ENCODE measurements around the gene SIX1.

The SIX1 gene

DNA sequence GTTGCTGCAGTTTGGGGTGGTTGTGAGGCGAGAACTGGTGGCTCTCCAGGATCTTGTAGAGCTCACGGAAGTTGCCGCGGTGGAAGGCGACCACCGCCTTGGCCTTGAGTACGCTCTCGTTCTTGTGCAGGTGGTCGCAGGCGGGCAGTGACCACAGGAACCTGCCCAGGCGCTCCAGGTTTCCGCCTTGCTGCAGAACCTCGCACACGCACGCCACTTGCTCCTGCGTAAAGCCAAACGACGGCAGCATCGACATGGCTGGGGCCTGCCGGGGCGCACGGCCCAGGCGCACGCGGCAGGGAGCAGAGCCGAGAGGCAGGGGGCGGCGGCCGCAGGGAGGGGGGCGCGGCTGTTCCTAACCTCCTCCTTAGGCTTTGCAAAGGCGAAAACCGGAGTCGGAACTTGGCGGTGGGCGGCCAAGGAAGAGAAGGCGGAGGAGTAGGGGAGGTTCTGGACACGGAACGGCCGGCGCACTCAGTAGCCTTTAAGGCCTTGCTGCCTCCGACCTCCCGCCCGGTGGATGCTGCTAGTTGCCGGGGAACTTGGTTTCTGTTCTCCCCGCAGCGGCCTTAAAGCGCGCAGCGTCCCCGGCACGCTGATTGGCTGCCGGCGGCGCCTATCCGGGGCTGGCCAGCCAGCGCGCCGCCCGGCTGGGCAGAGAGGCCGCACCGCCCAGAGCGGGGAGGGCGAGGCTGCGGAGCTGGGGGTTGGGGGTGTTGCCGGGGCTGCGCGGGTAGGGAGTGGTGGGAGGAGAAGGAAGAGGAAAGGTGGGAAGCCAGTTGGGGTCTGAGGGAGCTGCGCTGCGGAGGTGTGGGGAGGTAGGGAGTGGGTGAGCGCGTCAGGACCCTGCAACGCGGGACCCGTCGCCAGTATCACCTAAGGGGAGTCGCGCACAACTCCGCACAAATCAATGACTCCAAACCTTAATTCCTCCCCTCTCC, at the start of gene SIX1:
Gene SIX1, minus strand, starts transcription at position 544 of the 941 bp plus-strand sequence. Its CDS starts 288 bp downstream, at position 256.
- in situ Hi-C loops (cut with MboI; ENCODE audit: low pct_unique_long_range_greater_than_20kb, low sequenced_read_pairs, unreplicated experiment), result no loop called here
- TF ChIP-seq, protein P1, sequence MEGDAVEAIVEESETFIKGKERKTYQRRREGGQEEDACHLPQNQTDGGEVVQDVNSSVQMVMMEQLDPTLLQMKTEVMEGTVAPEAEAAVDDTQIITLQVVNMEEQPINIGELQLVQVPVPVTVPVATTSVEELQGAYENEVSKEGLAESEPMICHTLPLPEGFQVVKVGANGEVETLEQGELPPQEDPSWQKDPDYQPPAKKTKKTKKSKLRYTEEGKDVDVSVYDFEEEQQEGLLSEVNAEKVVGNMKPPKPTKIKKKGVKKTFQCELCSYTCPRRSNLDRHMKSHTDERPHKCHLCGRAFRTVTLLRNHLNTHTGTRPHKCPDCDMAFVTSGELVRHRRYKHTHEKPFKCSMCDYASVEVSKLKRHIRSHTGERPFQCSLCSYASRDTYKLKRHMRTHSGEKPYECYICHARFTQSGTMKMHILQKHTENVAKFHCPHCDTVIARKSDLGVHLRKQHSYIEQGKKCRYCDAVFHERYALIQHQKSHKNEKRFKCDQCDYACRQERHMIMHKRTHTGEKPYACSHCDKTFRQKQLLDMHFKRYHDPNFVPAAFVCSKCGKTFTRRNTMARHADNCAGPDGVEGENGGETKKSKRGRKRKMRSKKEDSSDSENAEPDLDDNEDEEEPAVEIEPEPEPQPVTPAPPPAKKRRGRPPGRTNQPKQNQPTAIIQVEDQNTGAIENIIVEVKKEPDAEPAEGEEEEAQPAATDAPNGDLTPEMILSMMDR (IDR thresholded peaks at IDR 0.05; ENCODE audit: extremely low read depth, insufficient read depth, missing control alignments), result no peak
- DNase-seq (ENCODE audit: low spot score), result peak; percentile 87

DNA sequence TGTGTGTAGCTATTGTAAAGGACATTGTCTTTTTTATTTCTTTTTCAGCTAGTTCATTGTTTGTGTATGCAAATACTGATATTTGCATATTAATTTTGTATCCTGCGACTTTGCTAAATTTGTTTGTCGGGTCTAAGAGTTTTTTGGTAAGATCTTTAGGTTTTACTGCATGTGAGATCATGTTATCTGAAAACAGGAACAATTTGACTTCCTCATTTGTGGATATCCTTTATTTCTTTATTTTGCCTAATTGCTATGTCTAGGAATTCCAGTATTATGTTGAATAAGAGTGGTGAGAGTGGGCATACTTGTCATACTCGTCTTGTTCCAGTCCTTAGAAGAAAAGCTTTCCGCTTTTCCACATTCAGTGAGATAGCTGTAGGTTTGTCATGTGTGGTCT, 46.0 kb upstream of the SIX1 start:
- in situ Hi-C loops (cut with MboI; ENCODE audit: low pct_unique_long_range_greater_than_20kb, low sequenced_read_pairs, unreplicated experiment), result no loop called here
- no peak for DNase-seq (ENCODE audit: low spot score)
- TF ChIP-seq, protein P1 (IDR thresholded peaks at IDR 0.05; ENCODE audit: extremely low read depth, insufficient read depth, missing control alignments), result no peak

DNA sequence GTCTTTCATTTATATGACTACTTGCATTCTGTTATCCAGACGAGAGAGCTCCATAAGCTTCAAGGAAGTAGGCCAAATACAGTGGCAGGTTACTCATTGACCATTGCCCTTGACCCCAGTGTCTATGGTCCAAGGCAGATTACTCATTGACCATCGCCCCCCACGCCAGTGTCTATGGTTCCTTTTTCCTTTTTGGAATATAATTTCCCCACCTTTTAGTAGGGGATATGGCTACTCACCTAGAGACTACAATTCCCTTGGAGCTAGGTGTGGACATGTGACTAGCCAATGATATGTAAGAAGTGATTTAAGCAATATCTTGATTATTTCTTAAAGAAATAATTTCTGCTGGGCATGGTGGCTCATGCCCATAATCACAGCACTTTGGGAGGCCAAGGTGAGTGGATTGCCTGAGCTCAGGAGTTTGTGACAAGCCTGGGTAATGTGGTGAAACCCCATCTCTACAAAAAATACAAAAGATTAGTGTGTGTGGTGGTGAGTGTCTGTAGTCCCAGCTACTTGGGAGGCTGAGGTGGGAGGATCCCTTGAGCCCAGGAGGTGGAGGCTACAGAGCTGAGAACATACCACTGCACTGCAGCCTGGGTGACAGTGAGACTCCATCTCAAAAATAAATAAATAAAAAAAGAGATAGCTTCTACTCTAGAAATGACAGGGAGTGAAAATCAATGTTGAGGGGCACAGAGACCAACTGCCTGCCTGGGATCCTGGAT, 42.3 kb upstream of the SIX1 start:
- DNase-seq (ENCODE audit: low spot score), result no peak
- TF ChIP-seq, protein P1 (IDR thresholded peaks at IDR 0.05; ENCODE audit: extremely low read depth, insufficient read depth, missing control alignments), result no peak
- in situ Hi-C loops (cut with MboI; ENCODE audit: low pct_unique_long_range_greater_than_20kb, low sequenced_read_pairs, unreplicated experiment), result no loop called here

DNA sequence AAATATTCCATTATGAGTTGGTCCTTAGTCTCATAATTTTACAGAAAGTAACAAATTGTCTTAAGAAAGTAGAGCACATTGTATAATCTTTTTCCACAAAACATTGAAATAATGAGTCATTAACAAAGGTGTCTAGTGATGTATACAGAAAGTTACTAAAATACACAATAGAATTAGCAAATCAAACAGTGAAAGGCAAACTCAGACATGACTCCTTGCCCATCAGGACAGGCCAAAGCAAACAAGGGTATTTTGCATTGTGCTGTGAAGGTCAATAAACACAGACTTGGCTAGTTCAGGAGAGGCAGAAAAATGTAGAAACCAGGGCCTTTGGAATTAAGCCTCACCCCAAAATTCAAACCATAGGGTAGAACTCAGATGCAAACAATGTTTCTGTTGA, 37.6 kb upstream of the SIX1 start:
- DNase-seq (ENCODE audit: low spot score), result no peak
- TF ChIP-seq, protein P1 (IDR thresholded peaks at IDR 0.05; ENCODE audit: extremely low read depth, insufficient read depth, missing control alignments), result no peak
- in situ Hi-C loops (cut with MboI; ENCODE audit: low pct_unique_long_range_greater_than_20kb, low sequenced_read_pairs, unreplicated experiment), result no loop called here

DNA sequence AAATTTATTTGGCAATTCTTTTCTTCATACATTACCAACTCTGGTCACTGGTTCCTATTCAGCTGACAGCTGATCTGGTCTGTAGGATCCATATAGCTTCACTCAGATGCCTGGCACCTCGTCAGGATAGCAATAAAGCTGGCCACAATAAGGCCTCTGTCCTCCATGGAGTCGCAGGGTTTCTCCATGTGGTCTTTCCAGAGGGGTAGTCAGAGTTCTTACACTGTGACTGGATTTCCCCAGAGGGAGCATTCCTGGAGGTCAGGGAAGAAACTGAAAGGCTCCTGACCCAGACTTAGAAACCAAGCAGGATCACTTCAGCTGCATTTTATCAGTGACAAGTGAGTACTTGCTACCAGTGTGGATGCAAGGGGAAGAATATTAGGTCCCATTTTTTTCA, 34.9 kb upstream of the SIX1 start:
- TF ChIP-seq, protein P1 (IDR thresholded peaks at IDR 0.05; ENCODE audit: extremely low read depth, insufficient read depth, missing control alignments), result no peak
- in situ Hi-C loops (cut with MboI; ENCODE audit: low pct_unique_long_range_greater_than_20kb, low sequenced_read_pairs, unreplicated experiment), result no loop called here
- no peak for DNase-seq (ENCODE audit: low spot score)

DNA sequence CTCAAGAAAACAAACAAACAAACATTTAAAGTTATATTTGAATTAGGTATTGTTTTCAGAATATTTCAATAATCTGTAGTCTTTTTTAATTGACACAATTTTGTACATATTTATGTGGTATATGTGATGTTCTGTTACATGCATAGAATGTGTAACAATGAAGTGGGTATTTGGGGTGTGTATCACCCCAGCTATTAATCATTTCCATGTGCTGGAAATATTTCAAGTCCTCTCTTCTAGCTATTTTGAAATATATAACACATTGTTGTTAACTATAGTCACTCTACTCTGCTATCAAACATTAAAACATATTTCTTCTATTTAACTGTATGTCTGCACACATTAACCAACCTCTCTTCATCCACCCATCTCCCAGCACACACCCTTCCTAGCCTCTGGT, 32.0 kb upstream of the SIX1 start:
- in situ Hi-C loops (cut with MboI; ENCODE audit: low pct_unique_long_range_greater_than_20kb, low sequenced_read_pairs, unreplicated experiment), result no loop called here
- no peak for DNase-seq (ENCODE audit: low spot score)
- TF ChIP-seq, protein P1 (IDR thresholded peaks at IDR 0.05; ENCODE audit: extremely low read depth, insufficient read depth, missing control alignments), result no peak

Data from GM13977 (cell line).